GM21737 (cell line): ENCODE measurements around the gene TPSG1.
"Not testable (repeated sequence)": the region's sequence is repeated elsewhere in the genome, so short reads cannot be mapped to it uniquely, and the experiment has no call there.

Experiments used
- ATAC-seq: cut with Tn5 transposase; IDR thresholded peaks from one replicate; pipeline ENCODE4 v1.9.1; 2021; ENCODE audit warnings: mild to moderate bottlenecking, moderate library complexity; ENCODE audit not compliant: unreplicated experiment

The TPSG1 gene

GRCh38 chr16:1232049-1232748, 7.1 kb upstream of the TPSG1 start:
- ATAC-seq: not testable (repeated sequence)

- not testable (repeated sequence) for ATAC-seq
Observed at GRCh38 chr16:1231301-1231700, 6.2 kb upstream of the TPSG1 start.

- not testable (repeated sequence) for ATAC-seq
Observed at GRCh38 chr16:1230471-1231212, 5.6 kb upstream of the TPSG1 start.

GRCh38 chr16:1230084-1230470, 5.0 kb upstream of the TPSG1 start, which contains the start of gene TPSB2:
TPSB2 (minus strand) TSS chr16:1230184; CDS start chr16:1229951, 233 bp downstream.
- ATAC-seq: not testable (repeated sequence)

- not testable (repeated sequence) for ATAC-seq
Observed at GRCh38 chr16:1229476-1229875, 4.4 kb upstream of the TPSG1 start.

- not testable (repeated sequence) for ATAC-seq
Observed at GRCh38 chr16:1228227-1228626, 3.2 kb upstream of the TPSG1 start.

- ATAC-seq: not testable (repeated sequence)
Observed at GRCh38 chr16:1226692-1227091, 1.6 kb upstream of the TPSG1 start.

GRCh38 chr16:1225728-1226311, 752 bp upstream of the TPSG1 start:
- ATAC-seq: not testable (repeated sequence)

GRCh38 chr16:1224558-1224957, 510 bp downstream of the TPSG1 start:
- no peak for ATAC-seq

GRCh38 chr16:1223355-1224214, 1.5 kb downstream of the TPSG1 start:
- ATAC-seq: no peak

GRCh38 chr16:1222553-1223354, 2.3 kb downstream of the TPSG1 start:
- ATAC-seq: no peak

- ATAC-seq: no peak
Observed at GRCh38 chr16:1221628-1222552, 3.2 kb downstream of the TPSG1 start.

GRCh38 chr16:1220841-1221627, 4.0 kb downstream of the TPSG1 start:
- no peak for ATAC-seq

- no peak for ATAC-seq
Observed at GRCh38 chr16:1220098-1220728, 4.9 kb downstream of the TPSG1 start.

- ATAC-seq: no peak
Observed at GRCh38 chr16:1218930-1219611, 6.0 kb downstream of the TPSG1 start.

- no peak for ATAC-seq
Observed at GRCh38 chr16:1218061-1218929, 6.8 kb downstream of the TPSG1 start.
